ENCODE results near the gene RIOK1. TPM values are rescaled to one million over a fixed set of nuclear protein-coding genes. Genes with fewer than 3 reads are reported as not detected.

Gene RIOK1
- total and polyA plus RNA-seq, 9 of the 15 experiments (the other 6 are each of a cell fraction or from before 2014, with no cell fraction given): 24.9 to 101 (median 52.2) TPM

- TF ChIP-seq SNAPC5 (CRISPR knock-in tag; IDR thresholded peaks at IDR 0.05) (no peak), LCOR (CRISPR knock-in tag; IDR thresholded peaks at IDR 0.05) (no peak), NFATC3 (IDR thresholded peaks at IDR 0.05) (no peak), RCOR1 (IDR thresholded peaks at IDR 0.05; ENCODE audit: borderline replicate concordance in 1 of 2, low read depth in 2 of 2, low read length in 2 of 2) (no peak), RBM14 (IDR thresholded peaks at IDR 0.05; ENCODE audit: borderline replicate concordance, insufficient read depth, low read depth, low read length) (no peak), E2F6 (IDR thresholded peaks at IDR 0.05; ENCODE audit: borderline replicate concordance in 1 of 2, extremely low read depth in 1 of 2, insufficient read depth in 1 of 2, insufficient read length in 1 of 2, low read depth in 1 of 2, low read length in 1 of 2, poor library complexity in 1 of 2, severe bottlenecking in 1 of 2) (peak in 1 of 2 experiments; percentile 21), MIER1 (IDR thresholded peaks at IDR 0.05; ENCODE audit: low read depth) (no peak), CBX5 (IDR thresholded peaks at IDR 0.05; ENCODE audit: borderline replicate concordance, low read depth) (no peak), JUNB (CRISPR knock-in tag; conservative IDR thresholded peaks at IDR 0.05) (no peak), NBN (IDR thresholded peaks at IDR 0.05; ENCODE audit: low read depth) (no peak), RBFOX2 (IDR thresholded peaks at IDR 0.05; ENCODE audit: low read depth, low read length) (peak; percentile 60), TBL1XR1 (IDR thresholded peaks at IDR 0.05; ENCODE audit: low read length in 2 of 2) (no peak), KDM2B (CRISPR knock-in tag; IDR thresholded peaks at IDR 0.05) (no peak), ZNF408 (CRISPR knock-in tag; IDR thresholded peaks at IDR 0.05; ENCODE audit: low read depth) (no peak), POLR2G (IDR thresholded peaks at IDR 0.05; ENCODE audit: low read depth, low read length) (peak; percentile 60; the same call in 1 of the 2 replicates), EHMT2 (IDR thresholded peaks at IDR 0.05) (no peak)
Observed at GRCh38 chr6:7343546-7344475, 45.8 kb upstream of the RIOK1 start (continued).

All from K562 (cell line).